Duodenal mucosa (tissue), 2 donors: Measurements from ENCODE around the gene CRYBB3.
"Not testable (repeated sequence)": the region's sequence is repeated elsewhere in the genome, so short reads cannot be mapped to it uniquely, and the experiment has no call there.

Experiments
- H3K27ac ChIP-seq: one replicate; pipeline ENCODE4 v1.7.0; 2013; ENCODE audit warnings: low read depth, low read length
- H3K27me3 ChIP-seq, 2 donors: one replicate each; pipeline ENCODE4 v1.7.0; 2013; ENCODE audit warnings: low read length in 2 of 2, control low read depth in 1 of 2; ENCODE audit not compliant: insufficient read depth in 2 of 2, control insufficient read depth in 1 of 2
- H3K36me3 ChIP-seq, 2 donors: one replicate each; pipeline ENCODE4 v1.7.0; 2013; ENCODE audit warnings: low read length in 2 of 2, control low read depth in 1 of 2; ENCODE audit not compliant: insufficient read depth in 2 of 2, control insufficient read depth in 1 of 2
- H3K4me1 ChIP-seq, 2 donors: one replicate each; pipeline ENCODE4 v1.7.0; 2013; ENCODE audit warnings: low read length in 2 of 2, control low read depth in 1 of 2; ENCODE audit not compliant: insufficient read depth in 2 of 2, control insufficient read depth in 1 of 2
- H3K4me3 ChIP-seq, 2 donors: one replicate each; pipeline ENCODE4 v1.7.0; 2013; ENCODE audit warnings: low read length in 2 of 2, low read depth in 1 of 2
- H3K9ac ChIP-seq, 2 donors: one replicate each; pipeline ENCODE4 v1.7.0; 2013; ENCODE audit warnings: low read length in 2 of 2, low read depth in 1 of 2
- H3K9me3 ChIP-seq, 2 donors: one replicate each; pipeline ENCODE4 v1.7.0; 2013; ENCODE audit warnings: low read length in 2 of 2, control low read depth in 1 of 2; ENCODE audit not compliant: control insufficient read depth in 1 of 2

Gene CRYBB3

DNA sequence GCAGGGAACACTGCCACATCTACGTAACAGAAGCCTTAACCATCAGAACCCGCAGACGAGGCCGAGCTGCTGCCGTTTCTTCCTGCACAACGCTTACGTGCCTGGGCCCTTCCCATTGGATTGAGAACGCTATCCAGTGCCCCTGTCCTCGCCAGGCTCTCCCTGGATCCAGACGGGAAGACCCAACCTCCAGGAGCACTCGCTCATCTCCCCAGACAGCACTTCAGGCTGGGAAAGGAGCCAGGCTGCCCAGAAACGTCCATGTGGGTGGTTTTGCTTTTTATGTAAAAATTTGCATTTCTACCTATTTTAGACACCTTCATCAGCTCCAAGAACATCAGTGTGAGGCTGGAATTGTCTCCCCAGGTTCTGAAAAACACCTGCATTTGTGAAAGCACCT, 7.3 kb upstream of the CRYBB3 start:
- Histone ChIP-seq H3K4me3 (no peak overlapping the region), H3K27ac (no peak overlapping the region), H3K9me3 (no peaks in the 10 kb centered on the region), H3K27me3 (no peaks in the 10 kb centered on the region), H3K4me1 (peaks cover 0 to 10% of the 10 kb centered on the region in 2 donors), H3K9ac (no peak overlapping the region), H3K36me3 (peaks cover 5 to 50% of the 10 kb centered on the region in 2 donors)

- H3K27ac ChIP-seq, result no peak overlapping the region
- peaks cover 0 to 10% of the 10 kb centered on the region in 2 donors for H3K4me1 ChIP-seq
- no peaks in the 10 kb centered on the region for H3K27me3 ChIP-seq
- H3K4me3 ChIP-seq, result no peak overlapping the region
- H3K9me3 ChIP-seq, result no peaks in the 10 kb centered on the region
- H3K9ac ChIP-seq, result no peak overlapping the region
- H3K36me3 ChIP-seq, result peaks cover 8 to 55% of the 10 kb centered on the region in 2 donors
Measured at GRCh38 chr22:25193130-25193529, 6.5 kb upstream of the CRYBB3 start.

- Histone ChIP-seq H3K27me3 (no peaks in the 10 kb centered on the region), H3K4me3 (no peak overlapping the region), H3K9ac (no peak overlapping the region), H3K36me3 (peaks cover 8 to 55% of the 10 kb centered on the region in 2 donors), H3K27ac (no peak overlapping the region), H3K9me3 (no peaks in the 10 kb centered on the region), H3K4me1 (peaks cover 0 to 10% of the 10 kb centered on the region in 2 donors)
Measured at GRCh38 chr22:25193548-25193947, 6.1 kb upstream of the CRYBB3 start.

DNA sequence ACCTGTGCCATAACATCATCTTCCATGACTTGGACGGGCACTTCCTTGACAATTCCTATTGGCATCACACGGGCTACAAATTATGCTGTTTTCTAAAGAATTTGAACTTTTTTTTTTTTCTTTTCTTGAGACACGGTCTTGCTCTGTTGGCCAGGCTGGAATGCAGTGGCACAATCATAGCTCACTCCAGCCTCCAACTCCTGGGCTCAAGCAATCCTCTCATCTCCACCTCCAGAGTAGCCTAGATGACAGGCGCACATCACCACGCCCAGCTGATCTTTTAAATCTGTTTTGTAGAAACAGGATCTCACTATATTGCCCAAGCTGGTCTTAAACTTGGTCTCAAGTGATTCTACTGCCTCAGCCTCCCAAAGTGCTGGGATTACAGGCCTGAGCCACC, 3.3 kb upstream of the CRYBB3 start:
- Histone ChIP-seq H3K9ac (no peak overlapping the region), H3K9me3 (no peaks in the 10 kb centered on the region), H3K36me3 (peaks cover 5 to 46% of the 10 kb centered on the region in 2 donors), H3K4me3 (no peak overlapping the region), H3K27me3 (no peaks in the 10 kb centered on the region), H3K27ac (no peak overlapping the region), H3K4me1 (peaks cover 0 to 10% of the 10 kb centered on the region in 2 donors)

GRCh38 chr22:25197340-25197739, 2.3 kb upstream of the CRYBB3 start:
- H3K27ac ChIP-seq, result no peak overlapping the region
- H3K36me3 ChIP-seq, result peaks cover 5 to 39% of the 10 kb centered on the region in 2 donors
- peaks cover 0 to 10% of the 10 kb centered on the region in 2 donors for H3K4me1 ChIP-seq
- no peaks in the 10 kb centered on the region for H3K9me3 ChIP-seq
- H3K9ac ChIP-seq, result no peak overlapping the region
- no peaks in the 10 kb centered on the region for H3K27me3 ChIP-seq
- H3K4me3 ChIP-seq, result no peak overlapping the region

DNA sequence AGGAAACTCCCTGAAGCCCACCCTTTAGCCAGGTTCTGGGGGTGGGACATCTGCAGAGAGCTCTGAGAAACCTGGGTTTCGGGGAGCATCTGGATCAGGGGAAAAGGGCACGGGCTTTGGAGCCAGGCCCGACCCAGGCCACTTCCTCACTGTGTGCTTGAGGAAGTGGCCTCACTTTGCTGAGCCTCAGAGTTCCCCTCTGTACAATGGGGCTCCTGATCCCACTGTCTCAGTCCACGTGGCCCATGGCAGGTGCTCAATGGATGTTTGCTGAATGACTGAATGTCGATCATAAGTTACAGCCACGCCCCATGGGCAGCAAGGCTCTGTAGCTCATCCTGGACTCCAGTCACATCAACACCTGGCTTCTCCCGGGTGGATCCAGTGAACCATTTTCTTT, 1.3 kb downstream of the CRYBB3 start:
- no peak overlapping the region for H3K4me3 ChIP-seq
- H3K27ac ChIP-seq, result no peak overlapping the region
- H3K9me3 ChIP-seq, result no peaks in the 10 kb centered on the region
- H3K4me1 ChIP-seq, result no peaks in the 10 kb centered on the region
- peaks cover 5 to 17% of the 10 kb centered on the region in 2 donors for H3K36me3 ChIP-seq
- H3K9ac ChIP-seq, result no peak overlapping the region
- H3K27me3 ChIP-seq, result no peaks in the 10 kb centered on the region

DNA sequence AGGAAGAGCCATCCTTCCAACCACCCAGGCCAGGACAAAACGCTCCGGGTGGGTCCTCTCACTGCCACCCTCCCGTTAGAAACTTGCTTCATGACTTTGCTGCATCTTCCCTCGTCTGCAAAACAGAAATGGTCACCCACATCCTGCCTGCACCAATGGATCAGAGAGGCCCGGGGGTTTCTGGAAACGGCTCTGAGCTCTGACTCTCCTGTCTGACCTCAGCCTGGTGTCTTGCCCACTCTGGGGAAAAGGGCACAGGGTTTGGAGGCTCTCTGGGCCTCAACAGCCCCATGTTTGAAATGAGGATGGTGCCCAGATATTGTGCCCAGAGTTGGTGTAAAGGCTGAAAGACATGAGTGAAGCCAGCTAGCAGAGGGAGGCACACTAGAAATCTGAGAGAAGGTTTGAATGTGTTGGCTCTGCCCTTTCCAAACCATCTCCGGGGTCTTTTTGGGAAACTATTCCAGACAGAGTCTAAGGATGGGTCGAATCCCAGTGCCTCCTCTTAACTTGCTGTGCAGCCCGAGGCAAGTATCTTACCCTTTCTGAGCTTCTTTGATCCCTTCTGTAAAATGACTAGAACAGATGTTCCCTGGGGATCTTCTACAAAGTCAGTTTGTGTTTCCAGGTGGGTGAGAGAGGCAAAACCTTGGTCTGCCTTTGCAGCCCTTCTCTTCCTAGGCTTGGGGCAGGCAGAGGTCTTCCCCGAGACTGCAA, 2.1 kb downstream of the CRYBB3 start:
- Histone ChIP-seq H3K36me3 (peaks cover 5 to 17% of the 10 kb centered on the region in 2 donors), H3K9me3 (no peaks in the 10 kb centered on the region), H3K27ac (no peak overlapping the region), H3K9ac (no peak overlapping the region), H3K4me3 (no peak overlapping the region), H3K4me1 (no peaks in the 10 kb centered on the region), H3K27me3 (no peaks in the 10 kb centered on the region)

DNA sequence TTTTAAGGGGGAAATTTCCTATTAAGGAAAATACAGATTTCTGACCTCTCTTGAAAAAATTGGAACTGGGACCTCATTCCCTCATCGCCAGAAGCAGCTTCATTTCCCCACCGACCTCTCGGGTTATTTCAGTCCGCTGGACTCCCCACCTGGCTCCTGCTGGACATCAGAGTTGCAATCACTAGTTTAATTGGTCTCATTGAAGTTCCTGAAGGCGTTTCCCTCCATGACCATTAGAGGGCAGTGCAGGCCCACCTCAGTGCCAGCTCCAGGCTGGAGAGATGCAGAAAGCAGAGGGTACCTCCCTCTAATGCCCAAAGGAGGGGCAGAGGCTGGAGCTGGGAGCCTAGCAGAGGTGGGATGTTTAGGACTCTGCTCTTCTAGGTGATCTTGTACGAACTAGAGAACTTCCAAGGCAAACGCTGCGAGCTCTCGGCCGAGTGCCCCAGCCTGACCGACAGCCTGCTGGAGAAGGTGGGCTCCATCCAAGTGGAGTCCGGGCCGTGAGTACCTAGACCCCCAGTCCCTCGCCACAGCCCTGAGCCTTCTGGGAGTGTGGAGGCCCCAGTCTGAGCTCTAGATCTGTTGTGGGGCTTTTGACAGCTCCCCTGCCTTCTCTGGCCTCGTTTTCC, 2.7 kb downstream of the CRYBB3 start:
- H3K27ac ChIP-seq, result no peak overlapping the region
- no peak overlapping the region for H3K9ac ChIP-seq
- no peaks in the 10 kb centered on the region for H3K9me3 ChIP-seq
- H3K27me3 ChIP-seq, result no peaks in the 10 kb centered on the region
- H3K4me3 ChIP-seq, result no peak overlapping the region
- no peaks in the 10 kb centered on the region for H3K4me1 ChIP-seq
- peaks cover 2 to 14% of the 10 kb centered on the region in 2 donors for H3K36me3 ChIP-seq

DNA sequence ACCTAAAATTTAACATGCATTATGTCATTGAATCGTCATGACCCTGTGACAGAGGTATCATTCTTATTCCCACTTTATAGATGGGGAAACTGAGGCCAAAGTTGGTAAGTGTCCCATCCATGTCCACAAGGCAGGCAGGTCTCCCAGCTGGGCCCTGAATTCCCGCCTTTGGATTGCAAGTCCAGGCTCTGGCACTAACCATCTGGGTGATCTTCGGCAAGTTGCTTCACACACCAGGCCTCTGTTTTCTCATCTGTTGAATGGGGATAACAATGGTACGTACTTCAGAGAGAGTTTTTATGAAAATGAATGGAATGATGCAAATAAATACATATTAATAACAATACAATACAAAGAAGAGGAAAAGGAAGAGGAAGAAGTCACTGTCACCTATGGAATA, 3.4 kb downstream of the CRYBB3 start:
- Histone ChIP-seq H3K27me3 (no peaks in the 10 kb centered on the region), H3K27ac (no peak overlapping the region), H3K4me3 (no peak overlapping the region), H3K4me1 (no peaks in the 10 kb centered on the region), H3K36me3 (peaks cover 0 to 8% of the 10 kb centered on the region in 2 donors), H3K9me3 (no peaks in the 10 kb centered on the region), H3K9ac (no peak overlapping the region)

DNA sequence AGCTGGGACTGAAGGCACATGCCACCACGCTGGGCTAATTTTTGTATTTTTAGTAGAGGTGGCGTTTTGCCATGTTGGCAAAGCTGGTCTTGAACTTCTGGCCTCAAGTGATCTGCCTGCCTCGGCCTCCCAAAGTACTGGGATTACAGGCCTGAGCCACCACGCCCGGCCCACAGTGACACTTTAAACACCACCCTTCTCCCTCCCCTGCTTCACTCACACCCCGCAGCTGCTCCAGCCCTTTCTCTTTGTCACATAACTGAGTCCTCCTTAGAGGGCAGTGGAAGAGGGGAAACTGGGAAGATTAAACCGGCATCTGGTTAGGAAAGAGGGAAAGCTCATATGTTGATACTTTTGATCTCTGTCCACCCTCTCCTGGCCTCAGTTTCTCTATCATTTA, 4.9 kb downstream of the CRYBB3 start:
- H3K4me3 ChIP-seq, H3K27ac ChIP-seq, H3K4me1 ChIP-seq, H3K9ac ChIP-seq, H3K36me3 ChIP-seq, H3K27me3 ChIP-seq, H3K9me3 ChIP-seq: not testable (repeated sequence)
